H1 (cell line): ENCODE data around the gene CENPP. TPM values are rescaled to one million over a fixed set of nuclear protein-coding genes. Genes with fewer than 3 reads are reported as not detected.

Experiments used
- CTCF ChIA-PET: fragments of 300-600 bp; sonication (Branson Sonifier 250); formaldehyde crosslinking; loops from one replicate; lab custom pipeline; 2021; ENCODE audit not compliant: partially characterized antibody; lab: Charles Lee
- POLR2A ChIA-PET: fragments of 300-600 bp; sonication (Branson Sonifier 250); formaldehyde crosslinking; loops from one replicate; lab custom pipeline; 2021; ENCODE audit warnings: inconsistent platforms; ENCODE audit not compliant: partially characterized antibody; lab: Charles Lee
- DNase-seq, 2 experiments: peaks; one replicate each; pipeline versions ENCODE4 v3.0.0 to v3.0.0-alpha.2; 2010 to 2022; ENCODE audit warnings: low spot score in 2 of 2, low read depth in 1 of 2, mixed read lengths in 1 of 2
- FAIRE-seq: peaks from 2 replicates; lab custom pipeline; 2011; peaks lifted over from hg19 to GRCh38; lab: Jason Lieb, UNC
- H2AFZ ChIP-seq: 2 replicates; pipeline ENCODE4 v1.8.1; 2012; ENCODE audit warnings: low read length, inconsistent platforms
- H2AK5ac ChIP-seq: 2 replicates; pipeline ENCODE4 v1.6.1; 2013; ENCODE audit warnings: low read depth, low read length
- H2BK120ac ChIP-seq: replicated peaks from 2 replicates; pipeline ENCODE3; 2013; ENCODE audit warnings: low read depth, low read length, inconsistent platforms
- H2BK12ac ChIP-seq: 2 replicates; pipeline ENCODE4 v1.6.1; 2013; ENCODE audit warnings: low read depth, low read length
- H2BK15ac ChIP-seq: 2 replicates; pipeline ENCODE4 v1.6.1; 2013; ENCODE audit warnings: low read length
- H2BK20ac ChIP-seq: 2 replicates; pipeline ENCODE4 v1.6.1; 2013; ENCODE audit warnings: low read length
- H2BK5ac ChIP-seq: 2 replicates; pipeline ENCODE4 v1.6.1; 2013; ENCODE audit warnings: low read depth, low read length
- H3K14ac ChIP-seq: 2 replicates; pipeline ENCODE4 v1.6.1; 2013; ENCODE audit warnings: inconsistent platforms; ENCODE audit not compliant: insufficient read length
- H3K18ac ChIP-seq: 2 replicates; pipeline ENCODE4 v1.6.1; 2013; ENCODE audit warnings: low read length; ENCODE audit errors: extremely low read depth
- H3K23ac ChIP-seq: 2 replicates; pipeline ENCODE4 v1.6.1; 2013; ENCODE audit warnings: inconsistent platforms; ENCODE audit not compliant: insufficient read length
- H3K23me2 ChIP-seq: 2 replicates; pipeline ENCODE4 v1.6.1; 2013; ENCODE audit warnings: low read depth, low read length
- H3K27ac ChIP-seq: 2 replicates; pipeline ENCODE4 v1.6.1; 2011; ENCODE audit warnings: low read depth, low read length, inconsistent platforms
- H3K27me3 ChIP-seq, 4 experiments: replicated peaks in 1 of 4; 1 replicate in 1 of 4; 2 replicates in 3 of 4; pipeline versions ENCODE4 v1.6.1 to v1.8.1; 2011 to 2013; ENCODE audit warnings: low read length in 3 of 4, mild to moderate bottlenecking in 3 of 4, inconsistent platforms in 2 of 4, mixed read lengths in 2 of 4, moderate library complexity in 1 of 4; ENCODE audit not compliant: control insufficient read depth in 3 of 4, insufficient read depth in 3 of 4; ENCODE audit errors: extremely low read depth in 1 of 4
- H3K36me3 ChIP-seq, 4 experiments: 2 replicates each; pipeline versions ENCODE4 v1.6.1 to v1.8.1; 2011 to 2013; ENCODE audit warnings: mild to moderate bottlenecking in 4 of 4, low read length in 3 of 4, moderate library complexity in 2 of 4, control low read depth in 1 of 4, inconsistent platforms in 1 of 4; ENCODE audit not compliant: insufficient read depth in 4 of 4, control insufficient read depth in 2 of 4
- H3K4ac ChIP-seq: replicated peaks from 2 replicates; pipeline ENCODE3; 2013; ENCODE audit warnings: low read length, low read depth, mixed read lengths, inconsistent platforms; ENCODE audit not compliant: insufficient read length
- H3K4me1 ChIP-seq, 4 experiments: replicated peaks in 1 of 4; 1 replicate in 1 of 4; 2 replicates in 3 of 4; pipeline versions ENCODE4 v1.6.1 to v1.8.1; 2011 to 2013; ENCODE audit warnings: low read length in 3 of 4, inconsistent platforms in 2 of 4, mixed read lengths in 1 of 4; ENCODE audit not compliant: insufficient read depth in 4 of 4, control insufficient read depth in 3 of 4
- H3K4me2 ChIP-seq, 2 experiments: 2 replicates each; pipeline versions ENCODE4 v1.6.1 to v1.8.1; 2011 to 2013; ENCODE audit warnings: low read depth in 2 of 2, low read length in 2 of 2, control low read depth in 1 of 2, inconsistent platforms in 1 of 2, mild to moderate bottlenecking in 1 of 2; ENCODE audit not compliant: insufficient read depth in 1 of 2
- H3K4me3 ChIP-seq, 4 experiments: fragments of 200-600, 300-600 bp in 1 of 4; sonication (generic), shearing (Covaris generic), sonication (Bioruptor Twin) in 1 of 4; 2 replicates each; pipeline versions ENCODE4 v1.5.1 to v1.8.1; 2011 to 2016; ENCODE audit warnings: low read length in 4 of 4, low read depth in 3 of 4, control low read depth in 2 of 4, inconsistent platforms in 2 of 4, mild to moderate bottlenecking in 2 of 4, mixed read lengths in 1 of 4, moderate library complexity in 1 of 4; ENCODE audit not compliant: insufficient read depth in 2 of 4; ENCODE audit errors: extremely low read depth in 1 of 4
- H3K56ac ChIP-seq: replicated peaks from 2 replicates; pipeline ENCODE3; 2013; ENCODE audit warnings: low read depth, mild to moderate bottlenecking, mixed read lengths, low read length, inconsistent platforms; ENCODE audit not compliant: insufficient read length
- H3K79me1 ChIP-seq: 2 replicates; pipeline ENCODE4 v1.6.1; 2013; ENCODE audit warnings: low read depth, low read length, control low read depth
- H3K79me2 ChIP-seq, 2 experiments: 2 replicates each; pipeline versions ENCODE4 v1.6.1 to v1.8.1; 2012 to 2013; ENCODE audit warnings: low read length in 2 of 2, mild to moderate bottlenecking in 2 of 2, inconsistent platforms in 1 of 2; ENCODE audit not compliant: insufficient read depth in 2 of 2, control insufficient read depth in 1 of 2
- H3K9ac ChIP-seq, 4 experiments: replicated peaks in 1 of 4; 1 replicate in 1 of 4; 2 replicates in 3 of 4; pipeline versions ENCODE4 v1.6.1 to v1.8.1; 2011 to 2013; ENCODE audit warnings: low read depth in 3 of 4, low read length in 3 of 4, control low read depth in 2 of 4, mild to moderate bottlenecking in 2 of 4, moderate library complexity in 2 of 4, inconsistent platforms in 1 of 4; ENCODE audit errors: extremely low read depth in 1 of 4
- H3K9me3 ChIP-seq, 2 experiments: 2 replicates each; pipeline versions ENCODE4 v1.6.1 to v1.8.1; 2012 to 2013; ENCODE audit warnings: mild to moderate bottlenecking in 2 of 2, moderate library complexity in 2 of 2, control low read depth in 1 of 2, inconsistent platforms in 1 of 2, low read depth in 1 of 2, low read length in 1 of 2, mixed read lengths in 1 of 2; ENCODE audit not compliant: insufficient read depth in 2 of 2
- H4K20me1 ChIP-seq, 2 experiments: replicated peaks in 1 of 2; 2 replicates each; pipeline versions ENCODE3 to v1.8.1; 2011 to 2013; ENCODE audit warnings: inconsistent platforms in 2 of 2, low read length in 2 of 2, mild to moderate bottlenecking in 1 of 2; ENCODE audit not compliant: insufficient read depth in 2 of 2, control insufficient read depth in 1 of 2
- H4K5ac ChIP-seq: 2 replicates; pipeline ENCODE4 v1.6.1; 2013; ENCODE audit warnings: low read length, low read depth, mixed read lengths, inconsistent platforms; ENCODE audit not compliant: insufficient read length
- H4K8ac ChIP-seq: 2 replicates; pipeline ENCODE4 v1.8.0; 2013; ENCODE audit warnings: mild to moderate bottlenecking, moderate library complexity, low read length, inconsistent platforms; ENCODE audit not compliant: insufficient read depth; ENCODE audit errors: extremely low read depth
- H4K91ac ChIP-seq: replicated peaks from 2 replicates; pipeline ENCODE3; 2013; ENCODE audit warnings: low read length, mixed read lengths, inconsistent platforms; ENCODE audit not compliant: insufficient read length
- ASH2L ChIP-seq: fragments of 200-600, 300-600 bp; sonication (generic); IDR thresholded peaks from one replicate; pipeline ENCODE4 v1.7.1; 2017; ENCODE audit warnings: low read length
- EGR1 ChIP-seq: IDR thresholded peaks from 2 replicates; pipeline ENCODE4 v1.6.1; 2011; ENCODE audit warnings: low read depth, low read length, borderline replicate concordance
- NRF1 ChIP-seq: IDR thresholded peaks from 2 replicates; pipeline ENCODE4 v1.6.1; 2011; ENCODE audit warnings: mild to moderate bottlenecking, low read depth, low read length, improper control_type of control experiment
- RAD21 ChIP-seq, 2 experiments: IDR thresholded peaks in 1 of 2; conservative IDR thresholded peaks in 1 of 2; 2 replicates each; pipeline ENCODE4 v1.6.1; 2011; ENCODE audit warnings: low read depth in 2 of 2, low read length in 2 of 2, improper control_type of control experiment in 1 of 2, inconsistent platforms in 1 of 2, mild to moderate bottlenecking in 1 of 2, moderate library complexity in 1 of 2
- SIX5 ChIP-seq: IDR thresholded peaks from 2 replicates; pipeline ENCODE4 v1.6.1; 2011; ENCODE audit warnings: mild to moderate bottlenecking, low read depth, low read length
- SP1 ChIP-seq: IDR thresholded peaks from 2 replicates; pipeline ENCODE4 v1.6.1; 2011; ENCODE audit warnings: low read depth, low read length
- YY1 ChIP-seq: IDR thresholded peaks from 2 replicates; pipeline ENCODE4 v1.6.1; 2011; ENCODE audit warnings: low read depth, mild to moderate bottlenecking, low read length
- WGBS, 2 experiments: shearing (Covaris generic) in 1 of 2; methylation state at CpG; one replicate each; pipeline versions ENCODE4 v1.1.6 to v1.1.7; 2013 to 2015; ENCODE audit warnings: low lambda C conversion rate in 2 of 2, mixed read lengths in 2 of 2, inconsistent platforms in 1 of 2, low coverage in 1 of 2, missing lambda C conversion rate in 1 of 2; ENCODE audit not compliant: insufficient replicate concordance in 2 of 2, insufficient coverage in 1 of 2, insufficient read length in 1 of 2; ENCODE audit errors: extremely low coverage in 1 of 2, missing lambda C conversion rate in 1 of 2; 5-methylcytosine and 5-hydroxymethylcytosine counted together
- polyA plus RNA-seq, 7 experiments: library from polyadenylated mRNA; depleted of rRNA in 3 of 7; stranded (reverse) in 5 of 7; unstranded in 2 of 7; fragments of >200 nt in 5 of 7; fragments of 200-250 nt in 2 of 7; gene quantifications; 1 replicate in 5 of 7; 2 replicates in 1 of 7; 4 replicates in 1 of 7; pipeline versions ENCODE4 v1.2.1 to v1.2.3, GENCODE V29; 2011 to 2013; ENCODE audit warnings: missing spikeins in 2 of 7, mixed read lengths in 2 of 7
- total RNA-seq: library from RNA; stranded (reverse); fragmentation: NEBNext Ultra II Directional; extraction: Animal tissue kit (Norgen Biotek cat#: 25700); gene quantifications from 2 replicates; pipeline ENCODE4 v1.2.1, GENCODE V29; 2021
- TF ChIP-seq, protein P1 (sequence below): IDR thresholded peaks from 2 replicates; pipeline ENCODE4 v1.6.1; 2012; ENCODE audit warnings: inconsistent platforms
- TF ChIP-seq, protein P2 (sequence below): IDR thresholded peaks from 2 replicates; pipeline ENCODE4 v1.6.1; 2011; ENCODE audit warnings: low read length, improper control_type of control experiment
- TF ChIP-seq, protein P3 (sequence below): IDR thresholded peaks from 2 replicates; pipeline ENCODE4 v1.6.1; 2012; ENCODE audit warnings: low read length, inconsistent platforms

The CENPP gene
- total and polyA plus RNA-seq, 2 of the 8 experiments (the other 6 are each of a cell fraction or from before 2014, with no cell fraction given), result 2.7 to 10.8 TPM

DNA sequence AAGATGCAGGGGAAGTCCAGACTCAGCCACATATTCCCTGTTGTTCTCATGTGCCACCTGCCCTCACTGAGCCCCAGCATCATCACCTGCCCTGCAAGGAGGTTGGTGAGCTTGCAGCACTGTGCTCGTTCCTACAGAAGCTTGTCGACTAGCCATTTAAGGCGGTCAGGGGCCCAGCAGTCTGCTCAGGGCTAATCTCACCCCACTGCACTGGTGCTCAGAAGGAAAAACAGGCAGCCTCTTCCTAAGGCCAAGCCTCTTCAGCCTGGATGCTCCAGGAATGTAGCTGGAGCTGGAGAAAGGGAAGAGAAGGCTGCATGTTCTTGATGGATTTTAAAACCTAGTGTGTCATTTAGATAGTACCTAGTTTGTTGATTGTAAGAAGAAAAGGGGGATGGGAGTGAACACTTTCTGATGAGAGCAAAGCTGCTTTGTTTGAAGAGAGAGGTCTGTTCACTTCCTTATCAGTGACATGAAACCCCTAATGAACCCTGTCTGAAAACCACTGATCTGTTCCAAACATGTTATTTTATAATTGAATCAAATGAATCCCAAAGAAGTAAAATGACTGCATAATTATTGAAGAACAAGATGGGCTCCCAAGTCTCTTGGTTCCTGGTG is 167.1 kb downstream of the CENPP start:
- Histone ChIP-seq H4K8ac (no peak overlapping the region), H3K18ac (no peak overlapping the region), H2BK12ac (no peak overlapping the region), H3K9me3 (no peaks in the 10 kb centered on the region), H2AFZ (no peak overlapping the region), H3K4ac (no peak overlapping the region), H2AK5ac (no peak overlapping the region), H3K14ac (no peak overlapping the region), H3K56ac (no peak overlapping the region), H4K91ac (no peak overlapping the region), H3K4me2 (no peak overlapping the region), H3K4me3 (no peak overlapping the region), H4K20me1 (no peaks in the 10 kb centered on the region), H2BK5ac (no peak overlapping the region), H3K36me3 (no peaks in the 10 kb centered on the region), H2BK15ac (no peak overlapping the region), H3K9ac (no peak overlapping the region), H3K23ac (no peak overlapping the region), H3K27me3 (no peaks in the 10 kb centered on the region), H3K79me1 (no peaks in the 10 kb centered on the region), H3K4me1 (no peaks in the 10 kb centered on the region), H2BK20ac (no peak overlapping the region), H3K27ac (no peak overlapping the region), H3K23me2 (no peaks in the 10 kb centered on the region), H3K79me2 (no peaks in the 10 kb centered on the region), H4K5ac (no peak overlapping the region), H2BK120ac (no peak overlapping the region)
- DNase-seq, result no peak
- 85% methylated on average over 3 of the region's 3 CpGs; no CpG with 5 or more reads in 1 of the 2 experiments for WGBS, 2 experiments
- POLR2A ChIA-PET, result no interaction called here
- FAIRE-seq, result no peak
- CTCF ChIA-PET, result interaction anchor here (1.2 to 2.5 kb wide), 2 partner anchors 9 to 12 kb away, joined by 3 to 13 read pairs; no protein-coding TSS in a partner anchor
- TF ChIP-seq NRF1, result no peak
- TF ChIP-seq, protein P1, sequence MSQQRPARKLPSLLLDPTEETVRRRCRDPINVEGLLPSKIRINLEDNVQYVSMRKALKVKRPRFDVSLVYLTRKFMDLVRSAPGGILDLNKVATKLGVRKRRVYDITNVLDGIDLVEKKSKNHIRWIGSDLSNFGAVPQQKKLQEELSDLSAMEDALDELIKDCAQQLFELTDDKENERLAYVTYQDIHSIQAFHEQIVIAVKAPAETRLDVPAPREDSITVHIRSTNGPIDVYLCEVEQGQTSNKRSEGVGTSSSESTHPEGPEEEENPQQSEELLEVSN, result no peak
- TF ChIP-seq, protein P2, sequence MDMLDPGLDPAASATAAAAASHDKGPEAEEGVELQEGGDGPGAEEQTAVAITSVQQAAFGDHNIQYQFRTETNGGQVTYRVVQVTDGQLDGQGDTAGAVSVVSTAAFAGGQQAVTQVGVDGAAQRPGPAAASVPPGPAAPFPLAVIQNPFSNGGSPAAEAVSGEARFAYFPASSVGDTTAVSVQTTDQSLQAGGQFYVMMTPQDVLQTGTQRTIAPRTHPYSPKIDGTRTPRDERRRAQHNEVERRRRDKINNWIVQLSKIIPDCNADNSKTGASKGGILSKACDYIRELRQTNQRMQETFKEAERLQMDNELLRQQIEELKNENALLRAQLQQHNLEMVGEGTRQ, result no peak
- TF ChIP-seq ASH2L, result no peak
- TF ChIP-seq SP1, result no peak
- no peak for TF ChIP-seq RAD21 (IDR thresholded peaks at IDR 0.05 in 1 of 2, conservative IDR thresholded peaks at IDR 0.05 in 1 of 2; ENCODE audit: low read depth in 2 of 2, low read length in 2 of 2)
- no peak for TF ChIP-seq SIX5
- TF ChIP-seq, protein P3, sequence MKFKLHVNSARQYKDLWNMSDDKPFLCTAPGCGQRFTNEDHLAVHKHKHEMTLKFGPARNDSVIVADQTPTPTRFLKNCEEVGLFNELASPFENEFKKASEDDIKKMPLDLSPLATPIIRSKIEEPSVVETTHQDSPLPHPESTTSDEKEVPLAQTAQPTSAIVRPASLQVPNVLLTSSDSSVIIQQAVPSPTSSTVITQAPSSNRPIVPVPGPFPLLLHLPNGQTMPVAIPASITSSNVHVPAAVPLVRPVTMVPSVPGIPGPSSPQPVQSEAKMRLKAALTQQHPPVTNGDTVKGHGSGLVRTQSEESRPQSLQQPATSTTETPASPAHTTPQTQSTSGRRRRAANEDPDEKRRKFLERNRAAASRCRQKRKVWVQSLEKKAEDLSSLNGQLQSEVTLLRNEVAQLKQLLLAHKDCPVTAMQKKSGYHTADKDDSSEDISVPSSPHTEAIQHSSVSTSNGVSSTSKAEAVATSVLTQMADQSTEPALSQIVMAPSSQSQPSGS, result no peak
- TF ChIP-seq YY1, result no peak
- TF ChIP-seq EGR1, result no peak
